A172 (cell line): ENCODE data around the gene UBR1. TPM values are rescaled to one million over a fixed set of nuclear protein-coding genes. Genes with fewer than 3 reads are reported as not detected.

ENCODE experiments used
- DNase-seq: peaks from one replicate; pipeline ENCODE4 v3.0.0-alpha.2; 2015; ENCODE audit warnings: low spot score
- total RNA-seq: library from RNA; depleted of rRNA; stranded (reverse); fragments of >200 nt; shearing (Covaris generic); gene quantifications from 2 replicates; pipeline ENCODE4 v1.2.3, GENCODE V29; 2014

The UBR1 gene
- total RNA-seq, 1 experiment from 2014 or later, result 30.7 TPM

DNA sequence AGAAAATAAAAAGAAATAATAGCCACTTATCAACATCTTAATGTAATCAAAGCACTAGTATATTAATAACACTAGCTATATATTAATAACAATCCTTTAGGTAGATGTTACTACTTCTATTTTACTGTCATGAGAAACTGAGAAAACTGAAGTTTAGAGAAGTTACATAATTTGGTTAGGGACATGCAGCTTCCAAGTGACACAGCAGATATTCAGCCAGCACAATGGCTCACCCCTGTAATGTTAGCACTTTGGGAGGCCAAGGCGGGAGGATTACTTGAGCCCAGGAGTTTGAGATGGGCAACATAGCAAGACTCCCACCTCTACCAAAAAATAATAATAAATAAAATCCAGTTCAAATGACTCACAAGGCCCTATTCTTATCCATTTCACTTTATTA is 1.9 kb upstream of the UBR1 start:
- DNase-seq, result no peak

DNA sequence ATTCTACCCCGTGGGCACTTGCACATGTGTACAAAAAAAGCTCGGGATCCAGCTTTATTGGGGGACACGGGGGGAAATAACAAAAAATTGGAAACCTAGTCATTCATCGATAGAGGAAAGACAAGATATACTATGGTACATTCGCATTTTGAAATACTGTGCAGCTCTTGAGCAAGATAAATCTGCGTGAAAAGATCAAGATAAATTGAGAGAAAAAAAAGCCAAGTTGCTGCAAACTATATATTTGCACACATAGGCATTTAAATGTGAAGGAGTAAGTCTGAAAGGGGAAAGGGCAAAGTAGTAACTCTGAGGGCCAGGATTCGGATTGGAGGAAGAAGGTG is 620 bp upstream of the UBR1 start:
- no peak for DNase-seq

DNA sequence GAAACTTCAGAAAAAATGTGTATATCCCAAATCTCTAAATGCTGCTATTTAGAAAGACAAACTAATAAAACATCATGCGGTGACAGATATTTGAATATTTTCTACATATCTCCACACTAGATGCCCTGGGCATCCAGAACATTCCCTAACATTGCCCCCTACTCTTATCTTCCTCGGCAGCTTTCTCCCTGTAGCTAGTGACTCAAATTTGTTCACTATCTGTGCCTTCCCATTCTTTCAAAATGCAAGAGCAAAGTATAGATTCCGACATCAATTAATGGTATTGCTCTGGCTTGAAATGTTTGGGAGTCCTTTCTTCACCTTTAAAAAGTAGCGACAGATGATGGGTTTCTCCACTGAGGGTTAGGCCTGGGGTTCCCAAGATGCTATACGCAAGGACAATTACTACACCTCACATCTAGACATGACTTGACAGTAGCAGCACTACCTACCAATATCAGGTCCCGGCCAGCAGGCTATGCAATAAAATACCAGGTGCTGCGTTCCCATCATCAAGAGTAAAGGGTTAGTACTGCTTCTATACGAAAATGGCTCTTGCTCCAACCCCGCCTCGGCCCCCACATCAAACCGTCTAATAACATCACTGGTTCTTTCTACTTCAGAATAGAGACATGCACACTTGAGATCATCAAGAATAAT is 631 bp downstream of the UBR1 start:
- peak; percentile 9 for DNase-seq

DNA sequence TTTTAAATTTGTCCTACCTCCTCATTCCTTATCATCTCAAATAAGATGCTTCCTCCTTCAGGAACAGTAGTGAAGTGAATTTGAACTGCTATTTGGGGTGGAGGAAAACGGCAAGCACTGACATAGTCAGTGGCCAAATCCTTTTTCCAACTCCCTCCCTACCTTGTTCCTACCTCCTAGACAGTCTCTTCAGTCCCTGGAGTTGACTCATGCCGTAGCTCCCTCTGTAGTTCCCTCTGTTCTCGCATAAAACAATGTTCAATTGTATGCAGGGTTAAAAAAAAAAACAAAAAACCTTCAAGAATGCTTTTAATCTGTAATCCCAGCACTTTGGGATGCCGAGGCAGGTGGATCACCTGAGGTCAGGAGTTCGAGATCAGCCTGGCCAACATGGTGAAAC is 1.4 kb downstream of the UBR1 start:
- DNase-seq, result no peak

DNA sequence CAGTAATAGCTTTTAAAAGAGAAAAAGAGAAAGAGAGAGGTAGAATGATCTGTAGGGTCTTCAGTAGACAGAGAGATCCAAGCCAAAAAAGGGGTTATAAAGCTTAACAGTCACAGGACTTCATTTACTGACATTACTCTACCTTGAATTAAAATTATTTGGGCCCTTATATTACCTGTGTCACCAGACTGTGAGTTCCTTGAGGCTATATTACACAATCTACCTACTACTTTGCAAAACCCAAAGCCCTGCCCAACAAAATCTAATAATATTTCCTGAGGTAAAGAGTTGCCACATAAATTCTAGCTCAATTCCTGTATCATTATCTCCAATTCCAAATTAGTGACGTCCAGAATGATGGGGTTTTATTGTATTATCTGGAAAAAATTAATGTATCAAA is 1.9 kb downstream of the UBR1 start:
- no peak for DNase-seq

DNA sequence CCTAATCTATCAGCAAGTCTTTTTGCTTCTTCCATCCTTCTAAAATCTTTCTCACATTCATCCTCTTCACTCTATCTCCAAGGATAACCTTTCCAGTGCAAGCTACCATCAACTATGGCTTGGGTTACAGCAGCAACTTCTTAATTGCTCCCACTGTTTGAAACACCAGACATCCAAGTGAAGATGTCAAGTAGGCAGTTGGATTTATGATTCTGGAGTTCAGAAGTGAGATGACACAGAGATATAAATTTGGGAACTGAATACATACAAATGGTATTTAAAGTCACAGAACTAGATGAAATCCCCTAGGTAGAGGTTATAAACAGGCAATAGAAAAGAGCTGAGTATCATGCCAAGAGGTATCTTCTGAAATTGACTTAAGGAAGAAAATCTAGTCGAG is 3.7 kb downstream of the UBR1 start:
- DNase-seq, result no peak

DNA sequence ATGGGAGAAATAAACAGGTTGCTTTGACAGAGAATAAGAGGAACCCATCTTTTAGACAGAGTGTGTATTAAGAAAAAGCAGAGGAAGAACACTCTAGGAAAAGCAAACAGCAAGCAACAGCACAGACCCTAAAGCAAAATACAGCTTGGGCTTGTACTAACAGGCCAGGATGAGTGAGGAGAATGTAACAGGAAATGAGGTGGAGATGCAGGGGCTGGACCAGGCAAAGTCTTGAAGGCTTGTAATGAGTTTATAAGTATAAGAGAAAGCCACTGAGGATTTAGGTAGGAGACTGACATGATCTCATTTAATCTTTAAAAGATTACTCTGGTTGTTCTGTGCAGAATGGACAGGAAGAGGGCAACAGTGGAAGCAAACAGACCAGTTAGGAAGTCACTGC is 4.9 kb downstream of the UBR1 start:
- DNase-seq, result no peak

DNA sequence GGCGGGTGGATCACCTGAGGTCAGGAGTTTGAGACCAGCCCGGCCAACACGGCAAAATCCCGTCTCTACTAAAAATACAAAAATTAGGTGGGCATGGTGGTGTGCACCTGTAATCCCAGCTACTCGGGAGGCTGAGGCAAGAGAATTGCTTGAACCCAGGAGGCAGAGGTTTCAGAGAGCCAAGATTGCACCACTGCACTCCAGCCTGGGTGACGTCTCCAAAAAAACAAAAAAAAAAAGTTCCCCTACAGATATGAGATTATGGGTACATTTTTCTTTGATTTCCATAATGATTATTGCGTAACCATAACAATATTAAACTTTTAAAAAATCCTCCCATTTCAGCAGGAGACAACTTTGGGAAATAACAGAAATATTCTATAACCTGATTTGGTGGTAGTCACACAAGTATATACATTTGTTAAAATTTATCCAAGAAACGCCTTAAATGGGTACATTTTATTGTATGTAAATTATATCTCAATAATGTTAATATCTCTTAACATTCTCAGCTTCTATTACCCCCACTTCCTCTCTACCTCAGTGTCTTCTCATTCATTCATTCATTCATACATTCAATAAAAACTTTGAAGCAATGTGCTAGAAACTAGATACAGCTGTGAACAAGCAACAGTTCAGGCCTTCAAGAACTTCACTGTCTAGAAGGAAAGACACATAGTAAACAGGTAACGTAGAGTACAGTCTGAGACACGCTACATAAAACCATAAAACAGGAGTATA is 6.6 kb downstream of the UBR1 start:
- no peak for DNase-seq

DNA sequence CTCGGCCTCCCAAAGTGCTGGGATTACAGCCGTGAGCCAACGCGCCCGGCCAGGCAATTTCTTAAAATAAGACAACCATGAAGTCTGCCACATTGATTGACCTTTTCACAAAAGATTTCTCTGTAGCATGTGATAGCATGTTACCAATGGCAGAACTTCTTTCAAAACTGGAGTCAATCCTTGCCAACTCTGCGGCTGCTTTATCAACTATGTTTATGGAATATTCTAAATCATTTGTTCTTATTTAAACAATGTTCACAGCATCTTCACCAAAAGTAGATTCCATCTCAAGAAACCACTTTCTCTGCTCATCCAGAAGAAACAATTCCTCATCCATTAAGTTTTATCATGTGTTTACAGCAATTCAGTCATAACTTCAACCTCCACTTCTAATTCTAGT is 9.4 kb downstream of the UBR1 start:
- no peak for DNase-seq

DNA sequence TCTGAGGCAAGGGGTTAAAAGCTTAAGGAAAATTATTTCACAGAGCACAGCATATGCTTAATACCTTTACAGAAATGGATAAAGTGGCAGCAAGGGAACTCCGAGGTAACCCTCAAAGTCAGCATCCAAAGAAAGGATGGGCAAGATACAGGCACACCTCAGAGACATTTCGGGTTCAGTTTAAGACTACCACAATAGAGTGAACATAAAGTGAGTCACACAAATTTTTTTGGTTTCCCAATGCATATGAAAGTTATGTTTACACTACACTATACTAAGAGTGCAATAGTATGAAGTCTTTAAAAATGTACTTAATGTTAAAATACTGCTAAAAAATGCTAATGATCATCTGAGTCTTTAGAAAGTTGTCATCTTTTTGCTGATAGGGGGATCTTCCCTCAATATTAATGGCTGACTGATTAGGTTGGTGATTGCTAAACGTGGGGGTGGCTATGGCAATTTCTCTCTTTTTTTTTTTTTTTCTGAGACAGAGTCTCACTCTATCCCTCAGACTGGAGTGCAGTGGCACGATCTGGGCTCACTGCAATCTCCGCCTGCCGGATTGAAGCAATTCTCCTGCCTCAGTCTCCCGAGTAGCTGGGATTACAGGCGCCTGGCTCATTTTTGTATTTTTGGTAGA is 10.0 kb downstream of the UBR1 start:
- no peak for DNase-seq

DNA sequence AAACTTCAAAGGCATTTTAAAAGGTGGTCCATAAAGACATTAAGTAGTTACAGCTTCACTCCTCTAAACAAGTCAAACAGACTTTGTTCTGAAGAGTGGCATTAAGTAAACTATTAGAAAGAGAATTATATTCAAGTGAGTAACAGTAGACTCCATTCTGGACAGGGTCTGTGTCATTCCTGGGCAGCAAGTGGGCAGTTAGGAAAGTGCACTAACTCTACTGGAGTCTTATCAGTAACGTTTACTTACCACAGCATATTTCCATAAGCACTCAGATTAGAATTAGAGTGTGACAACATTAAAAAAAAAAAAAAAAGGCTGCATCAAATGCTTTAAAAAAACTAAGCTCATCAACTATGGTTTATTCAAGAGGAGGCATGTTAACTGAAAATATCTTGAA is 10.6 kb downstream of the UBR1 start:
- no peak for DNase-seq

DNA sequence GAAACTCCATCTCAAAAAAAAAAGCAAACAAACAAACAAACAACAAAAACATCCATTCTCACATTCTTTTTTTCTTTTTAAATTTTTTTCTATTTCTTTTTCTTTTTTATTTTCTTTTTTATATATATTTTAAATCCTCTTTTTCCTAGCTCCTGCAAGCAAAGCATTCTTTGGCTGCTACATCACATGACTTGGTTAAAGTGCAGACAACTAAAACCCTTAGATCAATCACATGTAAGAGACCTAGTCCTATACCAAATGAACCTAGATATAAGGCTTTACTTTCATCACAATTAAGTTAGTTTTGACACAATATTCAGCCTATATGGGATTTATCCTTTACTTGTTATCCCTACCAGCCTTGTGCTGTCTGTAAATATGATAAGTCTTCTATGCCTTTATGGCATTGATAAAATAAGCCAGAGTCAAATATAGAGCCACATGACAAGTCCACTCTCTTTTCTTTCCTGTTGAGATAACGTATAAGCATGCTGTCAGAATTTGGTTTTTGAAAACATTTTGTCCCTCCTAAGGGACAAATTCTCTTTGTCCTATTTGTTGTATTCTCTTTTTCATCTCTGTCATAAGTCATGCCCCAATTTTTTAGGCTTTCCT is 11.3 kb downstream of the UBR1 start:
- DNase-seq, result no peak

DNA sequence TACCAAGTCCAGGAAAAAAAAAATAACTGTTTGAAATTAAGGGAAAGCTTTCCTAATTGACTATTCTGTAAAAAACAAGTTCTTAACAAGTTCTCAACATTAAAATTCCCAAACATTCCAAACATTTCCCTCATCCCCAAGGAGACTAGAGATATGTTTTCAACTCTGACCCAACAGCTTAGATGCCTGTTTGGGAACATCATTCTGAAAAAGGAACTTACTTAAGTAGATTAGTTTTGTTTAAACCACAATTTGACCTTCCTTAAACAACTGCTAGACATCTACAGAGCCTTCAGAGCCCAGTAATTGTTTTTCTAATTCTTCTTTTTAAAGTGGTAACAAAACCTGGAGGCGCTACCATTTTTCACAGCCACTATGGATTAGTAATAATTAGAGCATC is 12.8 kb downstream of the UBR1 start:
- no peak for DNase-seq

DNA sequence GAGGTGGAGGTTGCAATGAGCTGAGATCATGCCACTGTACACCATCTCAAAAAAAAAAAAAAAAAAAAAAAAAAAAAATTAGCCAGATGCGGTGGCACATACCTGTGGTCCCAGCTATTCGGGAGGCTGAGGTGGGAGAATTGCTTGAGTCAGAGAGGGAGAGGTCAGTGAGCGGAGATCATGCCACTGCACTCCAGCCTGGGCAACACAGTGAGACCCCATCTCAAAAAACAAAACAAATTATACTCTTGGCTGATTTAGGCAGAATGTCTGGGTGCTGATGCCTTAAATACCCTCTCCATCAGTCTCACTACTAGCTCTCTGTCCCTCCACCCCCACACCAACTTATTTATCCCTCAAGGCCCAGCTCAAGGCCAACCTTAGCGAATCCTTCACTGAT is 14.0 kb downstream of the UBR1 start:
- DNase-seq, result no peak

DNA sequence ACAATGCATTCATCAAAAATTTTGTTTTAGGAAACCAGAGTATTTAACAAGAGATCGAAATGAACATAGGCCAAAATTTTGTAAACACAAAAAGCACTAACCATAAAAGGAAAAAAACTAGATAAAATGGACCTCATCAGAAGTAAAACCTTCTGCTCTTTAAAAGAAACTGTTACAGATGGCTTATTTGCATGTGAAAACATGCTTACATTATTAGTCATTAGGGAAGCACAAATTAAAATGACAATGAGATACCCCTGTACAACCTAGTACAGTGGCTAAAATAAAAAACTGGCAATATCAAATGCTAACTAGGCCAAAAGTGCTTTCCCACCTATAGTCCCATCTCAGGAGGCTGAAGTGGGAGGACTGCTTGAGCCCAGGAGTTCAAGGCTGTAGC is 19.3 kb downstream of the UBR1 start:
- no peak for DNase-seq

DNA sequence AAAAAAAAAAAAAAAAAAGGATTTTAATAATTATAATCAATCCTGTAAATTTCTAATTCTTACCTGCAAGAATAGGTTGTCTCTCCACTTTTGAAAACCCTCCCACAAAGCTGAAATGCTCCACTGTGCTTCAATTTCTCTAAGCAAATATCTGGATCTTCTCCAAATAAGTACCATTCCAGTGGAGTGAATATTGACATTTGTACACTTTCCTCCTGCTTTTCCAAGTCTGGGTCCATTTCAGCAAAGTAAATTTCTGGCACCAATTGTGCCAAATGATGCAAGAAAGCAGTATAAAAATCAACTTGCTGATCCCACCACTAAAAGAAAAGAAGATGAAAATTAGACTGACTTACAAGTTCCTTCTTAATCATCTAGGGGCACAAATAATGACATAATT is 19.9 kb downstream of the UBR1 start:
- DNase-seq, result no peak

DNA sequence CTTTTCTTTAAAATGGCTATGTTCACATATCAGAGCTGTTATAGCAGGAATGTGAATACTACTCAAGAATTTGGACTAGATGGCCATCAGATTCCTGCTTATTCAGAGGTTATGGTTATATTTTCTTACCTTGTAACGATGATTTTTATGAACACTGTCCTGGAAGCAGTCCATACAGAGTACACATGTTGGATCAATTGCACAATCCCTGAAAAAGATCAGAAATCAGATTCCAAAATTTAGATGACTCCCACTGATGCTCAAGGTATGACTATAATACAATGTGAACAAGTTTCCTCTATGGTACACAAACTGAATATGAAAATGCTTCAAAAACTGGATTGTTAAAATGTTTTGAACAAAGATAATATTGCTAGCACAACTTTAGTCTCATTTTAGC is 23.3 kb downstream of the UBR1 start:
- DNase-seq, result no peak

DNA sequence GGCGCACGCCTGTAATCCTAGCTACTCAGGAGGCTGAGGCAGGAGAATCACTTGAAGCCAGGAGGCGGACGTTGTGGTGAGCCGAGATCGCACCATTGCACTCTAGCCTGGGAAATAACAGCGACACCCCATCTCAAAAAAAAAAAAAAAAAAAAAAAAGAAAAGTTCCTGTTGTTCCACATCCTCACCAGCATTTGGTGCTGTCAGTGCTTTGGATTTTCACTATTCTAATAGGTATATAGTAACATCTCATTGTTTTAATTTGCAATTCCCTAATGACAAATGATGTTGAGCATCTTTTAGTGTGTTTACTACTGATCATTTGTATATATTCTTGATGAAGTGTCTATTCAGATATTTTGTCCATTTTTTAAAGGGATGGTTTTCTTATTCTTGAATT is 24.6 kb downstream of the UBR1 start:
- no peak for DNase-seq

DNA sequence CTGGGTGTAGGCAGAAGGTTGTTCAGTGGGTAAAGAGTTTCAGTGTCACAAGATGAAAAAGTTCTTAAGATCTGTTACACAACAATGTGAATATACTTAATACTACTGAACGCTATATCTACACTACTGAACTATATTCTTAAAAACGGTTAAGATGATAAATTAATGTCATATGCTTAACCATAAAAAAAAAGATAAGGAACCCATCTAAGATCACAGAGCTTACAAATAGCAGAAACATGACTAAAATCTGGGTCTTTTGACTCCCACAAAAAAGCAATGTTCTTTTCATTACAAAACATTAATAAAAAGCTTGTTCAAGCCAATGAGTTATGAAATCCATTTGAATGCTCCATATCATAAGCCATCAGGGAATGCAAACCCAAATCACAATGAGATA is 34.4 kb downstream of the UBR1 start:
- DNase-seq, result no peak

DNA sequence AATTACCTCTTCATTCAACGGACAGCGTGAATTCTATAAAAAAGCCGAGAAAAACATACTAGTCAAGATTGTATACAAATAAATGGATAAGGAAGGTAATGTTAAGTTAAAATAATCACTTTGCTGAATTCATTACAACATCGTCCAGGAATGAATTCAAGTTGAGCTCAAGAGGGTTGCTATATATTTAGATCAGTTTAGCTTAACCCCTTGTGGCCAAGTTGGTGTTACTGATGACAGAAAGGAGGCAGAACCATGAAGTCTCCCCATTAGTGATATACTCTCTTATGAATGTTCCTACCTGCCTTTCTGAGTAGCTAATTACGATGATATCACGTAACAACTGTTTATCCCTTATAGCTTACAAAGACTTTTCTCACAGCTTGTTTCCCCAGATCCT is 34.9 kb downstream of the UBR1 start:
- DNase-seq, result no peak

DNA sequence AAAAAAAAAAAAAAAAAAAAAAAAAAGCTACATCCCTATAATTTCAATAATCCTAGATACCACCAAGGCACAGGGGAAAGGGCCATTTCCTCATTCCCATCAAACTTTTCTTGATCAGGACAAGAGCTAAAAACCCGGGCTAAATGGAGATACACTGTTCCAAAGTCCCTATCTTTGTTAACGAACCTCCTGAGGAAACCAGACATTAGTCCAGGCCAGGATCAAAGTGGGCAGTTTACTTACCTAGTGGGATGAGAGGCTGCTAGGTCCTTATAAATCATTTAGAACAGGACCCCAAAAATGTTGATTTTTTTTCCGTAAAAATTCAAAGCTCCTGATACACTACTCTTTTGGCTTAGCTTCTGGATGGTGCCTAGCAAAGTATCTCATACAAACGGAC is 35.6 kb downstream of the UBR1 start:
- DNase-seq, result no peak

DNA sequence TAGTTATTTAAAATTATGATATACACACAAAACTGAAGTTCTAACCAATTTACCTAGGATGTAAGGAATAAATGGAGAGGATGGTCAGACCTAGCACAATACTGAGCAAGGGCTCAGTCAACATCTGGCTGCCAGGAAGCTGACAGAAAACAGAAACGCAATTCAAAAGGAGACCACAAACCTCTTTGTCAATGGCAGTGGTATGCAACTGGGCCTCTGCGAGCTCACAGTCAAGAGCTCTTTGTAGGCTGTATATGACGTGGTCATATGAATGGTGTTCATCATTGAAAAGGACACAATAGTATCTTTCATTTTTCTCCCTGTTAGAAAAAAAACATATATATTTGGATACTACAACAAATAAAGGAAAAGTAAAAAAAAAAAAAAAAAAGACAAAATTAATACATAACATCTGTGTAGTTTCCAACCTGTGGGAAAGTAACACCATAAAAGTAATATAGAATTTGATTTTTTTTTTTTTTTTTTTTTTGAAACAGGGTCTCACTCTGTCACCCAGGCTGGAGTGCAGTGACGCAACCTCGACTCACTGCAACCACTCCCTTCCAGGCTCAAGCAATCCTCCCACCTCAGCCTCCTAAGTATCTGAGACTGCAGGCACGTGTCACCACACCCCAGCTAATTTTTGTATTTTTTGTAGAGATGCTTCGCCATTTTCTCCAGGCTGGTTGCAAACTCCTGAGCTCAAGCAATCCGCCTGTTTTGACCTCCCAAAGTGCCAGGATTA is 37.9 kb downstream of the UBR1 start:
- no peak for DNase-seq
